ENCODE measurements around the gene DAZAP2.

DAZAP2 gene

DNA sequence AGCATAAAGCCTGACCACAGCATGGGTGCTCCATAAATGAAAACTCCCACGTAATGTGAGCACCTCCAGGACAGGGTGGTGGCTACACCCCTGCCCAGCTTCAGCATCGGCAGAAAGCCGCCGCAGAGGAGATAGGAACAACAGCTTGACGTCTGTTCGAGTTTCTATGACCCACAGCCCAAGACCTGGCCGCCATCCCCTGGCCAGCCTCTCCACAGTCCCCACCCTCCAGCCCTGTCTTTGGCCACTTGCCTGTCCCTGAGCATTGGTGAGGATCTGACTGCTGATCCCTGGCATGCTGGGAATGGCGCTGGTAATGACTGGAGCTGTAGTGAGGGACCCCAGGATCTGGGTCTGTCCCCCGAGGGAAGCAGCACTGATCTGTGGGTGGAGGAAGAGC lies 42.1 kb upstream of the DAZAP2 start:
- no peak for DNase-seq (ENCODE audit: extremely low spot score)
- CTCF ChIA-PET: interaction anchor here (1.0 to 1.1 kb wide), 3 partner anchors 8 to 17 kb away, joined by 3 to 4 read pairs (median 3); no protein-coding TSS in a partner anchor
- TF ChIP-seq, protein P1, sequence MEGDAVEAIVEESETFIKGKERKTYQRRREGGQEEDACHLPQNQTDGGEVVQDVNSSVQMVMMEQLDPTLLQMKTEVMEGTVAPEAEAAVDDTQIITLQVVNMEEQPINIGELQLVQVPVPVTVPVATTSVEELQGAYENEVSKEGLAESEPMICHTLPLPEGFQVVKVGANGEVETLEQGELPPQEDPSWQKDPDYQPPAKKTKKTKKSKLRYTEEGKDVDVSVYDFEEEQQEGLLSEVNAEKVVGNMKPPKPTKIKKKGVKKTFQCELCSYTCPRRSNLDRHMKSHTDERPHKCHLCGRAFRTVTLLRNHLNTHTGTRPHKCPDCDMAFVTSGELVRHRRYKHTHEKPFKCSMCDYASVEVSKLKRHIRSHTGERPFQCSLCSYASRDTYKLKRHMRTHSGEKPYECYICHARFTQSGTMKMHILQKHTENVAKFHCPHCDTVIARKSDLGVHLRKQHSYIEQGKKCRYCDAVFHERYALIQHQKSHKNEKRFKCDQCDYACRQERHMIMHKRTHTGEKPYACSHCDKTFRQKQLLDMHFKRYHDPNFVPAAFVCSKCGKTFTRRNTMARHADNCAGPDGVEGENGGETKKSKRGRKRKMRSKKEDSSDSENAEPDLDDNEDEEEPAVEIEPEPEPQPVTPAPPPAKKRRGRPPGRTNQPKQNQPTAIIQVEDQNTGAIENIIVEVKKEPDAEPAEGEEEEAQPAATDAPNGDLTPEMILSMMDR (IDR thresholded peaks at IDR 0.05; ENCODE audit: control extremely low read depth, extremely low read depth, low read depth, missing control alignments): no peak
- POLR2A ChIA-PET: no interaction called here

DNA sequence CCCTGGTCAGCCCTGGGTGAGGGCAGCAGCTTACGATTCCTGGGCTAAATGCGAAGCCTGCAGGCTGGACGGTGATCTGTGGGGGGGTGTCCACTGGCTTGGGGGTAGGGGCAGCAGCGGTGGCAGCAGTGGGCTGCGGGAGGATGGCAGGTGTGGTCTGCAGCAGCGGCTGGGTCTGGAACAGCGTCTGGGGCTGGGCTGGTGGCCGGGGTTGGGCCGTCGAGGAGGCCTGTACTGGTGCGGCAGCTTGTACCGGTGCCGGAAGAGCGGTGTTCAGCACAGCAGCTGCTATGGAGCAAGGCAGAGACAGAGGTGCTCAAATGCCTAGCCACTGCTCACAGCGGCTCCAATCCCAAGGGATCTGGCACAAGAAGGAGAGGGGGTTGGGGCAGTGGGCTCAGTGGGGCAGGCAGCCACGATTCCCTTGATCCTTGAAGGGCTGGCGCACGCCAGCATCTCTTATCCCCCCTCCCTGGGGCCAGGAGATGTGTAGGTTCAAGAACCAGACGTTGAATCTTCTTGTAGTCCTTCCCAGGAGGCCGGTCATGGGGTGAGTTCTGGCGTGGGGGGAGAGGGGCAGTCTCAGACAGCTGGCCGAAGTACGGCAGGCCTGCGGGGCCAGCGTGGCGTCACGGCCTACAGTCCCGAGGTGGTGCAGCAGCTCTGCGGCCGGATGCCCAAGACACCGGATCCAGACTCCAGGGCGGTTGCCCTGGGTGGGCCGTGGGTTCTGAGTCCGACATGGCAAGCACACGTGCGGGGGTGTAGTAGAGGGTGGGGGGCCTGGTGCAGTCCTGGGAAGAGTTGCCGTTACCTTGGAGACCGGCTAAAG lies 40.7 kb upstream of the DAZAP2 start:
- TF ChIP-seq, protein P1 (IDR thresholded peaks at IDR 0.05; ENCODE audit: control extremely low read depth, extremely low read depth, low read depth, missing control alignments): no peak
- CTCF ChIA-PET: interaction anchor here (1.1 kb wide), 1 partner anchor 10 kb away, joined by 4 read pairs; no protein-coding TSS in a partner anchor
- no peak for DNase-seq (ENCODE audit: extremely low spot score)
- POLR2A ChIA-PET: no interaction called here

DNA sequence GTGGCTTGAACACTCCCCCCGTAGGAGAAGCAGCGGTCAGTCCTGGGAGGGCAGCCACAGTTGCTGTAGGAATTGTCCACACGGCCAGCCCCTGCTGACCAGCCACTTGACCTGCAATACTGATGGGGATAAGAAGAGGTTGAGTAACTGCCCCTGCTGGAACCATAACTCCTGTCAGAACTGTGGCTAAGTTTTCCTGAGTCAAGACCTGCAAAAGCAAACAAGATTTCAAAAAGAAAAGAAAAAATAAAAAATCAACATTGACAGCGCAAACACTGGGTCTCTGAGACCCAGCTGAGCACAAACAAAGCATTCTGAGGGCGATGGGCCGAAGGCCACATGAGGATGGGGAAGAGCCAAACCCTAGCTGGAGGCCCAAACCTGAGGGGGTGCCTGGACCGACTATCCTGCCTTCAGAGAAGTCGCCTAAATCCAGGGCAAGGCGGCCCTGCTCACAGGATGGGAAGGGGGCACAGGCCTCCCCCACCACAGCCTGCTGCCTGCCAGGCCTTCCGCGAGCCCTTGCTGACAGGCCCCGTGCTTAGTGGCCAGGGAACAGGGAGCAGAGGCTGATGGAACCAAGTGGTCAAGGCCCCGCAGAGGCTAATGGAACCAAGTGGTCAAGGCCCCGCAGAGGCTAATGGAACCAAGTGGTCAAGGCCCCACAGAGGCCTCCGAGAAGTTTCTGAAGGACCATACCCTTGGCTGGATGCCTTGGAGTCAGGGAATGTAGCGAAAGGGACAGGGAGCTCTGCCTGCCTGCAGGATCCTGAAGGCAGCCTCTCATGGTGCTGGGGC lies 39.9 kb upstream of the DAZAP2 start:
- ChIA-PET POLR2A (no interaction called here), CTCF (no interaction called here)
- DNase-seq (ENCODE audit: extremely low spot score): no peak
- TF ChIP-seq, protein P1 (IDR thresholded peaks at IDR 0.05; ENCODE audit: control extremely low read depth, extremely low read depth, low read depth, missing control alignments): no peak

DNA sequence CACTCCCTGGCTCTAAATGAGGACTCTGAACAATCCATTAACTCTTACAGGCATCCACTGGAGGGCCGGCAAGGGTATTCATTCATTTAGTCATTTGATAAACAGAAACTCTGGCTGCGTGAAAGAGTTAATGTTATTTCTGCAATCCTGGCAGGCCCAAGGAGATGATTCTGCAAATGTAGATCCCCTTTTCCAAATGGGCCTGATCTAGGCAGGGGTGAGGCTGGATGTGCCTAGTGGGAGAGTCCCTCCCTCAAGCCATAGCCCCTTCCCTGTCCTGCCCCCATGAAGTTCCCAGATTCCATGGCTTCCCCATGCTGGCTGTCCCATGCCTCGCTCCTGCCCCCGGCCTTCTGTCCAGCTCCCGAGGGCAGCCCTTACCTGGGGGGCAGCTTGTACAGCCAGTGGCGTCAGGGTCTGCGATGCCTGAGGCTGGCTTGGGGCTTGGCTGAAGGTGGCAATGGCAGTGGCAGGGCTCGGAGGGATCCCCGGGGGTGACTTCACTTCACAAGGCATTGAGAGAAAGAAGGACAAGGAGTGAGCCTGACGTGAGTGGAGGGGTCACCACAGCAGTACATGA lies 39.2 kb upstream of the DAZAP2 start:
- no peak for DNase-seq (ENCODE audit: extremely low spot score)
- TF ChIP-seq, protein P1 (IDR thresholded peaks at IDR 0.05; ENCODE audit: control extremely low read depth, extremely low read depth, low read depth, missing control alignments): no peak
- ChIA-PET POLR2A (no interaction called here), CTCF (interaction anchor here (1.2 kb wide), 1 partner anchor 19 kb away, joined by 4 read pairs; the partner anchor contains the start of gene POU6F1)

DNA sequence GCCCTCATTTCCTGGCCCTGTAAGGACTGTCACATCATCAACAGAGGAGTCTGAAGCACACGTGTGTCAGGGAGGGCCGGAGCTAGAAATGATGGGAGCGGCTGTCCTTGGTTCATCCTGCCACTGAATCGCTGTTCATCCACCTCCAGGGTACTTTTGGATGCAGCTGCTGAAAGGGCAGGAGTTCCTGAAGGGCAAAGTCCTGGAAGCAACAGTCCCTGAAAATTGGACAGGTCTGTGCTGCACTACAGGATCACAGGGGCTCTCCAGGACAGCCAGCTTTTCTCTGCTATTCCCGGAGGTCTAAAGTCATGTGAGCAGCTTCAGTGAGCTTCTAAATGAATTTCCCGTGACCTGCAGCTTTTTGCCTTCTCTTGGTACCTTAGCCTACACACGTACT lies 38.5 kb upstream of the DAZAP2 start:
- POLR2A ChIA-PET: no interaction called here
- CTCF ChIA-PET: interaction anchor here (1.2 kb wide), 1 partner anchor 18 kb away, joined by 4 read pairs; the partner anchor contains the start of gene POU6F1
- no peak for DNase-seq (ENCODE audit: extremely low spot score)
- TF ChIP-seq, protein P1 (IDR thresholded peaks at IDR 0.05; ENCODE audit: control extremely low read depth, extremely low read depth, low read depth, missing control alignments): no peak

DNA sequence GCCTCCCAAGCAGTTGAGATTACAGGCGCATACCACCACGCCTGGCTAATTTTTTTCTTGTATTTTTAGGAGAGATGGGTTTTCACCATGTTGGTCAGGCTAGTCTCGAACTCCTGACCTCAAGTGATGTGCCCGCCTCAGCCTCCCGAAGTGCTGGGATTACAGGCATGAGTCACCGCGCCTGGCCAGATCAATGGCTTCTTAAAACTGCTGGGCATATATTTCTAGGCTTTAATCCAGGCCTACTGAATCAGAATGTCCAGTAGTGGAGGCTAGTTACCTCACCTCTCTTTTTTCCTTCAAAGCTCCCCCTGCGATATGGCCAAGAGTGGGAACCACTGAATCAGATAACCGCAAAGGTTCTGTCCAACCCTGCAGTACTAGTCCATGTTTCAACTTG lies 37.8 kb upstream of the DAZAP2 start:
- TF ChIP-seq, protein P1 (IDR thresholded peaks at IDR 0.05; ENCODE audit: control extremely low read depth, extremely low read depth, low read depth, missing control alignments): no peak
- CTCF ChIA-PET: interaction anchor here (1.2 kb wide), 1 partner anchor 17 kb away, joined by 4 read pairs; the partner anchor contains the start of gene POU6F1

More for the DNA sequence above, 37.8 kb upstream of the DAZAP2 start:
- POLR2A ChIA-PET: no interaction called here
- no peak for DNase-seq (ENCODE audit: extremely low spot score)
